IPS DF 19.7 (cell line): ENCODE data around the gene OR11A1.
A peak's percentile ranks its signal among the peaks of the same experiment; 100 is the strongest.
"Not testable (repeated sequence)": the region's sequence is repeated elsewhere in the genome, so short reads cannot be mapped to it uniquely, and the experiment has no call there.

ENCODE experiments used
- DNase-seq: peaks from one replicate; pipeline ENCODE4 v3.0.0-alpha.2; 2013; ENCODE audit warnings: low read depth, low spot score

OR11A1 gene

DNA sequence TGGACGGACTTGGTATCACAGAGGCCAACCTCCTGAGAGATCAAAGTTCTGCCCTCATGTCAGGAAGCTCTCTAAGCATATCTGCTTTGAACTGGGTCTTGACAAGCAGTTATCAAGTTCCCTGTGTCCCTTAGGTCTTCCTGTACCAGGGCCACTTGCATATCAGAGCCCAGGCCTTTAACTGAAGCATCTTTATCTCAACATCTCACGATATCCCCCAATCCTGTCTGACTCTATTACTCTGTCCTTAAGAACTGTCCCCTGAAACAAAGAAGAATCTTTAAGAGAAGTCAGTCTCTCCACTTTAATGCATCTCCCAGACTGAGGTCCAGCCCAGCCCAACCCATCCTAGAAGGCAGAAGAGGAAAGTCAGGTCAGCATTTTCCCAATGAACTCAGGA, 22.7 kb upstream of the OR11A1 start:
- DNase-seq: no peak

- no peak for DNase-seq
Observed at GRCh38 chr6:29478740-29479139, 21.9 kb upstream of the OR11A1 start.

DNA sequence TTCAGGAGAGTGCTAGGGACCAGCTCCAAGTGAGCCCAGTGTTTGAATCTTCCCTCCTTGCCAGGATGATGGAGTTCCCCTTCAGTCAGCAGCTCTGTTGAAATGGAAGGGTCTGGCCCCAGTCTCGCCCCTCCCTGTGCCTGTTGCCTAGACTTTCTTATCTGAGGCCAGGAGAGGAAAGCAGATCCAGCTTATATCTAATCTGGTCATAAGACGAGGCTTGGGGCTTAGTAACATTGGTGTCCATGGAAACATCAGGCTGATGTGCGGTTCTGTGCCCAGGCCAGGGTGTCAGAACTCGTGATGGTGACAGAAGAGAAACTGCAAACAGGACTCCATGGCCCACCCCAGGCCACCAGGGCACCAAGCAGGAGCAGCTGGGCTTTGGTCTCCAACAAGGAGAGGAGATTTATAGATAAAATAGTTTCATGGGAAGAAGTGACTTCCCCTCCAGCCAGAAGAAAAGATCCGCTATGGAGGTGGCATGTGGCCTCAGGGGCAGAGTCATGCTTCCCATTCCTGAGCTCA, 21.1 kb upstream of the OR11A1 start:
- no peak for DNase-seq

- no peak for DNase-seq
Observed at GRCh38 chr6:29474996-29475395, 18.1 kb upstream of the OR11A1 start.

GRCh38 chr6:29466241-29466640, 9.4 kb upstream of the OR11A1 start:
- DNase-seq: no peak

DNA sequence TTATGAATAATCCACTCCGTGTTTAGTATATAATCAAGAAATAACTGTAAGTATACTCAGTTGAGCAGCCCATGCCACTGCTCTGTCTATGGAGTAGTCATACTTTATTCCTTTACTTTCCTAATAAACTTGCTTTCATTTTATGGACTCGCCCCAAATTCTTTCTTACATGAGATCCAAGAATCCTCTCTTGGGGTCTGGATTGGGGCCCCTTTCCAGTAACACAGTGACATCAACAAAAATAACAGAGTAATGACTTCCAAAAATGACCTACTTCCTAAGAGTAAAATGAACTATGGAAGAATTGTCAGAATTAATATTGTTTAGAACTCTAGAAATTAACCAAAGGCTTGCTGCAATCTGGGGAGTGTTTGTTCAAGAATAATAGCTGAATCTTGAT, 8.9 kb upstream of the OR11A1 start:
- DNase-seq: no peak

- DNase-seq: no peak
Observed at GRCh38 chr6:29465279-29465678, 8.4 kb upstream of the OR11A1 start.

- DNase-seq: no peak
Observed at GRCh38 chr6:29462022-29462421, 5.2 kb upstream of the OR11A1 start.

DNA sequence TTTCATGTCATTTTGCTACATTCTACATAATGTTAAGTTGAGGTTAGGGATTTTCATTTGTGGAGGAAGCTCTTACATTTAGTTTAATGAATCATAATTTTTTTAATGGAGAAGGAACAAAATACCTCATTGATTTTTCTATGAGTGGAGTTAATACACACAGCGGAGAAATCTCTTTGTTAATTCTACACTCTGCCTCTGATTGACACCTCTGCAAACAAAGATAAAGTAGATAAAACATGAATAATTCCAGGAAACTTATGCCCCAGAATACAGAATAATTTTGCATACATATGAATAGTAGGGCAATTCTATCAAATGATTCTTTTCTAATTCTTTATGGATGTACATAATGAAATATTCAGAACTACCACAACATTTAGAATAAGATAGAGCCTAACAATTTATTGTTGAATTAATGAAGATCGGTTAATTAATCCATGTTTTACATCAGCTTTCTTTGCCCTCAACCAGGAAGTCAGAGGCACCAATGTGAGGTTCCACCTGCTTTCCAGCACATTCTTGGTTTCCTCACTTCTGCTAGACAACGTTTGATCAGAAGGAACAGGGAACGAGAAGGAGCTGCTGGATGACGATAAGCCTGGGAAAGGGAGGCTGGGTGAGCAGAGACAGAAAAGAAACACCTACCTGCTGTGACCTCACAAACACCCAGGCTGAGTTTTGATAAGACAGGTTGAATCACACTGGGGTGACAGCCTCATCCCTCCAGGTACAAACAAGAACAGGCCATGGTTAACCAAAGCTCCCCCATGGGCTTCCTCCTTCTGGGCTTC, 4.3 kb upstream of the OR11A1 start:
- DNase-seq: no peak

DNA sequence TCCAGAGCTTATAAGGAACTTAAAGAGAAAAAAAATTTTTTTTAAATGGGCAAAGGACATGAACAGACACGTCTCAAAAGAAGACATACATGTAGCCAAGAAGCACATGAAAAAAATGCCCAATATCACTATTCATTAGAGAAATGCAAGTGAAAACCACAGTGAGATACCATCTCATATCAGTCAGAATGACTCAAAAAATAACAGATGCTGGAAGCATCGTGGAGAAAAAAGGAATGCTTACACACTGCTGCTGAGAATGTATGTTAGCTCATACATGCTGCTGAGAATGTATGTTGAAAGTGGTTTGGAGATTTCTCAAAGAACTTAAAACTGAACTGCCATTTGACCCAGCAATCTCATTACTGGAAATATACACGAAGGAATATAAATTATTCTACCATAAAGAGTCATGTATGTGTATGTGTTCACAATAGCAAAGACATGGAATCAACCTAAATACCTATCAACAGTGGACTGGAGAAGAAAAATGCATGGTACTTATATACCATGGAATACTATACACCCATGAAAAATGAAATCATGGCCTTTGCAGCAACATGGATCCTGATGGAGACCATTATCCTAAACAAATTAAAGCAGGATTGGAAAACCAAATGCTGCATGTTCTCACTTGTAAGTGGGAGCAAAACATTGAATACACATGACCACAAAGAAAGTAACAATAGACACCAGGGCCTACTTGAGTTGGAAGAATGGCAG, 5.2 kb downstream of the OR11A1 start:
- no peak for DNase-seq

DNA sequence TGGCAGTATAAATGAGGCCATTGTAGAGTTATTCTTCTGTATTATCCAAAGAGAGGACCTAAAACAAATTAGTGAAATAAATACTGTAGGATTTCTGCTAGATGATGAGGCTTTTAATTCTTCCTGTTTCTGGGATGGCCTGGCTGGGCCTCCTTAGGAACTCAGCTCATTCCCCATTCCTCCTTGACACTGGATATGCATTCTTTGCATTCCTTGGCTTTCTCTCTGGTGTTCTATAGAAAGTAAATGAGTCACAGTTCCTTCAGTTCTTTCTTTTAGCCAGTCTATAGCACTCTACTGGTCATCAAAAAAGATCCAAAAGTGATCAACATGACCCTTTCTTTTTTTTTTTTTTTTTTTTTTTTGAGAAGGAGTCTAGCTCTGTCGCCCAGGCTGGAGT, 9.2 kb downstream of the OR11A1 start:
- DNase-seq: peak; percentile 60

GRCh38 chr6:29444031-29444430, 12.8 kb downstream of the OR11A1 start:
- DNase-seq: not testable (repeated sequence)

DNA sequence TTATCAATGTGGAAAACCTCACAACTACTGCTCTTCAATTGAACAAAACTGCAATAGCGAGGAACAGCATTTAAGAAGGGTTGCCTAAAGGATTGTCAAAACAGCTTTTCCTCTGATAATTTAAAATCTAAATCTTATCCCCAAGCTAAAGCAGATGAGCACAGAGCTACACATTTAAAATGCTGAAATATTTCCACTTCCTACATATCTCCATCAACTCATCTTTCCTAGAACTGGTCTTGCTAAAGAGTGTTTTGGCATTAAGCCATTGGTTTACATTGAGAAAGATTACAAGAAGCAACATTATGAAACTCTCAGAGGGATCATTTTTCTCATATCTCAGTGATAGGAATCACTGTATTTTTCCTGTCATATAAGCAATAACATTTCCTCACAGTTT, 14.2 kb downstream of the OR11A1 start:
- no peak for DNase-seq

DNA sequence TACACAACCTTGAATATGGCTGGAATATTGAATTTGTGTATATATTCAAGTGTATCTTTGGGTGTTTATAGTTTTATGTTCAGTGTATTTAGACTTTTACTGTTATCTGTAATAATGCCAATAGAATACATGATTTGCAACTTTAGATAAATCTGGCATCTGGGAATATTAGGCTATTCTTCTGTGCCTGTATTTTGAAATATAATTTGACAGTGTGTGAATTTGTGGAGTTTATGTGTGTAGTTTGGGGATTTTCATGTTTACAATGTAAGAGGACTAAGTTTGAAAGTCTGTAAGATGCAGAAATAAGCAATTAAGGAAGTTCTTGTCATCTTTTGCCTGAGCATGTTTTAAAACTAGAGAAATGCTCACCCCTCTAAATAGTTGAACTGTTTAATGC, 17.9 kb downstream of the OR11A1 start, which contains the start of gene OR10C1:
Gene OR10C1 (plus strand): TSS at position 301 of the 400 bp plus-strand sequence. CDS start 710 bp downstream, outside the sequence.
- no peak for DNase-seq

DNA sequence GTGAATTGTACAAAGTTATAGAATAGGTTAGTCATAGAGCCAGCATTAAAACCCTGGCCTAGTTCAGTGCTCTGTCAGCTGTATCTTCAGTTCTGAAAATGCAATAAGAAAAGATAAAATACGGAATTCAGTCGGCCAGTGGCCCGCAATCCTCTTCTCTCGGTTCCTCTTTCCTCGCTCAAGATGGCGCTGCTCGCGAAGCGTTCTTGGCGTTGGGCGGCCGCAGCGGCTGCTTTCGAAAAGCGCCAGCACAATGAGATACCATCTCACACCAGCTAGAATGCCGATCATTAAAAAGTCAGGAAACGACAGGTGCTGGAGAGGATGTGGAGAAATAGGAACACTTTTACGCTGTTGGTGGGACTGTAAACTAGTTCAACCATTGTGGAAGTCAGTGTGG, 20.1 kb downstream of the OR11A1 start:
- not testable (repeated sequence) for DNase-seq

DNA sequence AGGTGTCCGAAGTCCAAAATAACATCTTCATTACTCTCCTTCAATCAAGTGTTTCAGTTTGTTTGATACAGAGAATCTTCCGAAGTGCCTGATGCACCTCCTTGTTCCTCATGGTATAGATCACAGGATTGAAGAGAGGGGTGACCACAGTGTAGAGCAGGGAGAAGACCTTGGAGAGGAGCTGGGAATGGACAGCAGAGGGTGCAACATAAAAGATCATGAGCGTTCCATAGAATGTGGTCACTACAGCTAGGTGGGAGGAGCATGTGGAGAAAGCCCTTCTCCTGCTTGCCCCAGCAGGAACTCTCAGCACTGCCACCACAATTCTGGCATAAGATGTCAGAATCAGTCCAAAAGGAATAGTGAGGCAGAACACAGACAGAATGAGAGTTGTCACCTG, 30.2 kb downstream of the OR11A1 start:
- no peak for DNase-seq

GRCh38 chr6:29425075-29425474, 31.8 kb downstream of the OR11A1 start:
- no peak for DNase-seq

DNA sequence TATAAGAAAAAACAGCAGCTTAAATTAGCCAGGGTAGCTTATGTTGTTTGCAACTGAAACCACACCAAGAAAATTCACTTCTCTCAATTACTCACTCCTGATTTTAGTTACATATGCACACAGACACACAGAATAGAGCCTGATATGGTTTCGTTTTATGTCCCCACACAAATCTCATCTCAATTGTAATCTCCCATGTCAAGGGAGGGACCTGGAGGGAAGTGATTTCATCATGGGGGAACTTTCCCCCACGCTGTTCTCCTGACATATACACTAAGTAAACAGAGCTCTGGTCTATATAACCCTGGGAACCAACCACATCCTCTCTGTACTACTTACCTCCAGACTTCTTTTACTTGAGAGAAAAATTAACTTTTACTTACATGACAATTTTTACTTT, 32.3 kb downstream of the OR11A1 start:
- no peak for DNase-seq

- DNase-seq: peak; percentile 47
Observed at GRCh38 chr6:29424168-29424567, 32.7 kb downstream of the OR11A1 start.

GRCh38 chr6:29419516-29419915, 37.4 kb downstream of the OR11A1 start:
- DNase-seq: no peak

GRCh38 chr6:29414588-29414987, 42.3 kb downstream of the OR11A1 start, which contains the start of gene OR12D1:
OR12D1 (plus strand) TSS chr6:29414928.
- DNase-seq: no peak

- DNase-seq: no peak
Observed at GRCh38 chr6:29403801-29404200, 53.1 kb downstream of the OR11A1 start.

DNA sequence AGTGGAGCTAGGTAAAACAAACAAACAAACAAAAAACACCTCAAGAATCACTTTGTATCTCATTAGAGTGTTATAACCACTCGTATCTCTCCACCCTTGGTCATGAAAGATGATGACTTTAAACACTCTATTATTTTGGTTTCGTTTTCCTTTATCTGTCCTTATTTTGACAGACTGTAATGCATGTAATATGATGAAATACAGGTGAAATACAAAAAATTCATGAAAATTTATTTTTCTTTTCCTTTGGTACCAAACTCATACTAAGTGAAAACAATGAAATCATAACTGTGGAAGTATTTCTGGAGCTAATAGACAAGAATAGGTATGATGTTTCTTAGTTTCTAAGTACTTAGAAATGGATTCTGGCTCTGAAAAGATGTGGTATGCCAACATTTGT, 57.3 kb downstream of the OR11A1 start:
- no peak for DNase-seq
